Neural progenitor cell (in vitro differentiated cells): Measurements from ENCODE around the gene ANXA8. TPM values are rescaled to one million over a fixed set of nuclear protein-coding genes. Genes with fewer than 3 reads are reported as not detected.

ENCODE experiments used
- DNase-seq: peaks from one replicate; pipeline ENCODE4 v3.0.0-alpha.2; 2016; ENCODE audit warnings: low spot score
- H2AFZ ChIP-seq: fragments of 200-600 bp; sonication (generic); replicated peaks from 2 replicates; pipeline ENCODE4 v1.6.1; 2016; ENCODE audit warnings: antibody characterized with exemption
- H3F3A ChIP-seq: fragments of 200-600 bp; sonication (generic); 2 replicates; pipeline ENCODE4 v1.6.1; 2016; ENCODE audit warnings: antibody characterized with exemption, low read depth
- H3K27ac ChIP-seq: fragments of 200-600 bp; sonication (generic); 2 replicates; pipeline ENCODE4 v1.5.1; 2016; ENCODE audit warnings: mild to moderate bottlenecking
- H3K27me3 ChIP-seq: fragments of 200-600 bp; sonication (generic); 2 replicates; pipeline ENCODE4 v1.6.1; 2016; ENCODE audit warnings: mild to moderate bottlenecking, moderate library complexity
- H3K36me3 ChIP-seq: fragments of 200-600 bp; sonication (generic); 2 replicates; pipeline ENCODE4 v1.5.1; 2016
- H3K4me1 ChIP-seq: fragments of 200-600 bp; sonication (generic); 2 replicates; pipeline ENCODE4 v1.6.1; 2016; ENCODE audit warnings: mixed run types
- H3K4me2 ChIP-seq: fragments of 200-600 bp; sonication (generic); 2 replicates; pipeline ENCODE4 v1.6.1; 2016
- H3K4me3 ChIP-seq: fragments of 200-600 bp; sonication (generic); 2 replicates; pipeline ENCODE4 v1.5.1; 2016
- H3K79me2 ChIP-seq: fragments of 200-600 bp; sonication (generic); 2 replicates; pipeline ENCODE4 v1.6.1; 2016; ENCODE audit warnings: low read depth
- H3K9ac ChIP-seq: fragments of 200-600 bp; sonication (generic); 2 replicates; pipeline ENCODE4 v1.6.1; 2016
- H3K9me3 ChIP-seq: fragments of 200-600 bp; sonication (generic); 2 replicates; pipeline ENCODE4 v1.5.1; 2016; ENCODE audit warnings: low read depth
- H4K20me1 ChIP-seq: fragments of 200-600 bp; sonication (generic); 2 replicates; pipeline ENCODE4 v1.6.1; 2016; ENCODE audit warnings: low read depth
- H3K27ac Mint-ChIP-seq: 3 replicates; pipeline ENCODE4 v1.8.0; 2021; ENCODE audit warnings: mixed read lengths
- H3K27me3 Mint-ChIP-seq: 2 replicates; pipeline ENCODE4 v1.8.0; 2022; ENCODE audit warnings: low read depth, mild to moderate bottlenecking, inconsistent platforms, moderate library complexity, mixed read lengths; ENCODE audit not compliant: insufficient read depth
- H3K36me3 Mint-ChIP-seq: 3 replicates; pipeline ENCODE4 v1.8.0; 2021; ENCODE audit warnings: mixed read lengths
- H3K4me1 Mint-ChIP-seq: 3 replicates; pipeline ENCODE4 v1.8.0; 2021; ENCODE audit warnings: mixed read lengths
- H3K4me3 Mint-ChIP-seq: 3 replicates; pipeline ENCODE4 v1.8.0; 2021; ENCODE audit warnings: mild to moderate bottlenecking, moderate library complexity, mixed read lengths
- H3K9me3 Mint-ChIP-seq: 3 replicates; pipeline ENCODE4 v1.8.0; 2020; ENCODE audit warnings: mixed read lengths
- EZH2 ChIP-seq: fragments of 200-600 bp; sonication (generic); IDR thresholded peaks from 2 replicates; pipeline ENCODE4 v1.6.1; 2017; ENCODE audit warnings: antibody characterized with exemption, mild to moderate bottlenecking, moderate library complexity
- EZH2phosphoT487 ChIP-seq: fragments of 200-600 bp; sonication (generic); IDR thresholded peaks from 2 replicates; pipeline ENCODE4 v1.6.1; 2017; ENCODE audit warnings: antibody characterized with exemption
- total RNA-seq: library from RNA; depleted of rRNA; stranded (reverse); fragments of >200 nt; gene quantifications from 2 replicates; pipeline ENCODE4 v1.2.3, GENCODE V29; 2015; ENCODE audit warnings: low replicate concordance
- TF ChIP-seq, protein P1 (sequence below): fragments of 200-600 bp; sonication (generic); IDR thresholded peaks from 2 replicates; pipeline ENCODE4 v1.5.1; 2017; ENCODE audit warnings: antibody characterized with exemption, mild to moderate bottlenecking

The ANXA8 gene
- total RNA-seq, 1 donor from 2014 or later, result not detected

GRCh38 chr10:47444047-47444446 lies 39.9 kb downstream of the ANXA8 start:
- H3K27me3 ChIP-seq, result no peaks in the 10 kb centered on the region
- H3K27me3 Mint-ChIP-seq, result peaks cover 7% of the 10 kb centered on the region
- no peak overlapping the region for H3K4me3 Mint-ChIP-seq
- H4K20me1 ChIP-seq, result no peaks in the 10 kb centered on the region
- H3K36me3 ChIP-seq, result no peaks in the 10 kb centered on the region
- no peak overlapping the region for H3K9ac ChIP-seq
- H3F3A ChIP-seq, result no peaks in the 10 kb centered on the region
- H3K9me3 Mint-ChIP-seq, result peaks cover 15% of the 10 kb centered on the region
- no peaks in the 10 kb centered on the region for H3K79me2 ChIP-seq
- H3K36me3 Mint-ChIP-seq, result peaks cover 2% of the 10 kb centered on the region
- peaks cover 6% of the 10 kb centered on the region for H3K4me1 Mint-ChIP-seq
- TF ChIP-seq EZH2phosphoT487 (no peak), EZH2 (no peak)
- TF ChIP-seq, protein P1, sequence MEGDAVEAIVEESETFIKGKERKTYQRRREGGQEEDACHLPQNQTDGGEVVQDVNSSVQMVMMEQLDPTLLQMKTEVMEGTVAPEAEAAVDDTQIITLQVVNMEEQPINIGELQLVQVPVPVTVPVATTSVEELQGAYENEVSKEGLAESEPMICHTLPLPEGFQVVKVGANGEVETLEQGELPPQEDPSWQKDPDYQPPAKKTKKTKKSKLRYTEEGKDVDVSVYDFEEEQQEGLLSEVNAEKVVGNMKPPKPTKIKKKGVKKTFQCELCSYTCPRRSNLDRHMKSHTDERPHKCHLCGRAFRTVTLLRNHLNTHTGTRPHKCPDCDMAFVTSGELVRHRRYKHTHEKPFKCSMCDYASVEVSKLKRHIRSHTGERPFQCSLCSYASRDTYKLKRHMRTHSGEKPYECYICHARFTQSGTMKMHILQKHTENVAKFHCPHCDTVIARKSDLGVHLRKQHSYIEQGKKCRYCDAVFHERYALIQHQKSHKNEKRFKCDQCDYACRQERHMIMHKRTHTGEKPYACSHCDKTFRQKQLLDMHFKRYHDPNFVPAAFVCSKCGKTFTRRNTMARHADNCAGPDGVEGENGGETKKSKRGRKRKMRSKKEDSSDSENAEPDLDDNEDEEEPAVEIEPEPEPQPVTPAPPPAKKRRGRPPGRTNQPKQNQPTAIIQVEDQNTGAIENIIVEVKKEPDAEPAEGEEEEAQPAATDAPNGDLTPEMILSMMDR, result no peak
- H3K4me2 ChIP-seq, result no peak overlapping the region
- no peak overlapping the region for H3K27ac ChIP-seq
- H3K27ac Mint-ChIP-seq, result no peak overlapping the region
- H3K4me3 ChIP-seq, result no peak overlapping the region
- no peaks in the 10 kb centered on the region for H3K9me3 ChIP-seq
- H2AFZ ChIP-seq, result no peak overlapping the region
- H3K4me1 ChIP-seq, result no peaks in the 10 kb centered on the region
- DNase-seq, result no peak

DNA sequence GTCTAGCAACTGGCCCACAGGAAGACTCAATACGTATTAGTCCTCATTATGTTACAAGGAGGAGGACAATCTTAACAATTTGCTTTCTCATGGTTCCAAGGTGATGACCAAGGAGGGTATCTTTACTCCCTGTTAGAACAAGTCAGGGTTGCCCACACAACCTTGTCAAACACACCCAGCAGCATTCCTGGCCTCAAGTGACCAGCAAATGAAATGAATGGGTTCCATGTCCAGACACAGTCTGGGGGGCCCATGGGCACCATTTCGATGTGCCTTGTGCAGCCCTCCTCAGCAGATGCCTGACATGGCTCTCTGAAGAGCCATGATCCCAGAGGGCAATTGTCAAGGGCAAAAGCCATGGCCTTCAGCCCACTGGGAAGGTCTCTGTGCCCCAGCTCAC lies 40.8 kb downstream of the ANXA8 start:
- H3K36me3 Mint-ChIP-seq, result peaks cover 2% of the 10 kb centered on the region
- no peak overlapping the region for H3K27ac Mint-ChIP-seq
- no peaks in the 10 kb centered on the region for H4K20me1 ChIP-seq

DNA sequence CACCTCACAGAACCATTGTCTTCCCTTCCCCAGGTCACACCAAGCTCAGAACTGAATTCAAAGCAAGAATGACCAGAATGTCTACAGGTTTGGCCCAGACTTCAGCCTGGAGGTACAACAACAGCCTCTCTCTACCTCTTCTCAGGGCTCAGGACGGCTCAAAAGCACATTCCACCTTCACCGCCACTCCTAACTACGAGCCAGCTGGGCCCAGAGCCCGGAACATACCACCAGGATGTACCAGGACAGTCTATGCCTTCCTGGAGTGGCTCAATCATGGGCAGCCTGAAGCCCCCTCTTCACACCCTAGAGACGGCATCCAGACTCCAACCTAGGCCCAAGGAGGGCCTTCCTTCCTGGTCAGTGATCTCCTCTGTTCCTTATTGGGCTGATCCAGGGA lies 41.6 kb downstream of the ANXA8 start:
- Mint-ChIP-seq H3K4me3 (no peak overlapping the region), H3K27me3 (peaks cover 2% of the 10 kb centered on the region), H3K4me1 (no peaks in the 10 kb centered on the region), H3K36me3 (peaks cover 2% of the 10 kb centered on the region), H3K9me3 (peaks cover 17% of the 10 kb centered on the region), H3K27ac (no peak overlapping the region)
- H3K9ac ChIP-seq, result no peak overlapping the region
- H3K4me3 ChIP-seq, result no peak overlapping the region
- no peak overlapping the region for H2AFZ ChIP-seq
- no peaks in the 10 kb centered on the region for H3F3A ChIP-seq
- H3K9me3 ChIP-seq, result no peaks in the 10 kb centered on the region
- no peaks in the 10 kb centered on the region for H3K27me3 ChIP-seq
- TF ChIP-seq EZH2 (no peak), EZH2phosphoT487 (no peak)
- TF ChIP-seq, protein P1, result no peak
- no peaks in the 10 kb centered on the region for H3K4me1 ChIP-seq
- no peaks in the 10 kb centered on the region for H3K79me2 ChIP-seq
- H3K27ac ChIP-seq, result no peak overlapping the region
- H3K4me2 ChIP-seq, result no peak overlapping the region
- H4K20me1 ChIP-seq, result no peaks in the 10 kb centered on the region
- DNase-seq, result no peak
- H3K36me3 ChIP-seq, result no peaks in the 10 kb centered on the region

More for the DNA sequence above, 40.8 kb downstream of the ANXA8 start:
- H2AFZ ChIP-seq, result no peak overlapping the region
- H3K27me3 ChIP-seq, result no peaks in the 10 kb centered on the region
- no peaks in the 10 kb centered on the region for H3K4me1 ChIP-seq
- no peaks in the 10 kb centered on the region for H3K79me2 ChIP-seq
- no peaks in the 10 kb centered on the region for H3K36me3 ChIP-seq
- TF ChIP-seq, protein P1, result no peak
- TF ChIP-seq EZH2phosphoT487 (no peak), EZH2 (no peak)
- H3K9ac ChIP-seq, result no peak overlapping the region
- DNase-seq, result no peak
- H3K4me3 ChIP-seq, result no peak overlapping the region
- H3K9me3 ChIP-seq, result no peaks in the 10 kb centered on the region
- no peaks in the 10 kb centered on the region for H3F3A ChIP-seq
- H3K9me3 Mint-ChIP-seq, result peaks cover 15% of the 10 kb centered on the region
- H3K4me2 ChIP-seq, result no peak overlapping the region
- H3K27ac ChIP-seq, result no peak overlapping the region
- no peak overlapping the region for H3K4me3 Mint-ChIP-seq
- peaks cover 4% of the 10 kb centered on the region for H3K27me3 Mint-ChIP-seq
- peaks cover 6% of the 10 kb centered on the region for H3K4me1 Mint-ChIP-seq
